Measurements from ENCODE around the gene VPS13D.

GRCh38 chr1:12439073-12439472 lies 209.2 kb downstream of the VPS13D start:
- TF ChIP-seq CTCF (IDR thresholded peaks at IDR 0.05), result no peak
- no peak for TF ChIP-seq POLR2A (IDR thresholded peaks at IDR 0.05)

Data from body of pancreas (tissue), 4 donors.